ENCODE data around the gene PAN3. TPM values are rescaled to one million over a fixed set of nuclear protein-coding genes. Genes with fewer than 3 reads are reported as not detected.
"Not testable (repeated sequence)": the region's sequence is repeated elsewhere in the genome, so short reads cannot be mapped to it uniquely, and the experiment has no call there.

The PAN3 gene
- total and polyA plus RNA-seq, 2 donors, result 13.5 to 53.3 TPM

GRCh38 chr13:28117689-28118377 is 20.5 kb upstream of the PAN3 start:
- H3K4me1 ChIP-seq (ENCODE audit: insufficient read depth), result no peaks in the 10 kb centered on the region
- DNase-seq (ENCODE audit: extremely low spot score), result no peak
- H3K4me3 ChIP-seq (ENCODE audit: low read depth, low read length), result no peak overlapping the region
- no peaks in the 10 kb centered on the region for H3K36me3 ChIP-seq (ENCODE audit: insufficient read depth)
- H3K27ac ChIP-seq (ENCODE audit: low read depth), result no peak overlapping the region
- WGBS, result 52% methylated on average over 9 of the region's 9 CpGs

- Histone ChIP-seq H3K36me3 (ENCODE audit: insufficient read depth) (no peaks in the 10 kb centered on the region), H3K4me3 (ENCODE audit: low read depth, low read length) (no peak overlapping the region), H3K27ac (ENCODE audit: low read depth) (no peak overlapping the region), H3K4me1 (ENCODE audit: insufficient read depth) (no peaks in the 10 kb centered on the region)
- no peak for DNase-seq (ENCODE audit: extremely low spot score)
These were observed 18.0 kb upstream of the PAN3 start for GRCh38 chr13:28120317-28120716.

GRCh38 chr13:28121224-28121623 is 17.1 kb upstream of the PAN3 start:
- Histone ChIP-seq H3K4me3 (ENCODE audit: low read depth, low read length) (no peak overlapping the region), H3K27ac (ENCODE audit: low read depth) (no peak overlapping the region), H3K4me1 (ENCODE audit: insufficient read depth) (no peaks in the 10 kb centered on the region), H3K36me3 (ENCODE audit: insufficient read depth) (no peaks in the 10 kb centered on the region)
- DNase-seq (ENCODE audit: extremely low spot score), result no peak
- whole genome bisulfite sequencing, result 96% methylated on average over 8 of the region's 8 CpGs

- H3K36me3 ChIP-seq (ENCODE audit: insufficient read depth), result no peaks in the 10 kb centered on the region
- no peaks in the 10 kb centered on the region for H3K4me1 ChIP-seq (ENCODE audit: insufficient read depth)
- H3K4me3 ChIP-seq (ENCODE audit: low read depth, low read length), result no peak overlapping the region
- no peak overlapping the region for H3K27ac ChIP-seq (ENCODE audit: low read depth)
- no peak for DNase-seq (ENCODE audit: extremely low spot score)
These were observed 10.3 kb upstream of the PAN3 start for GRCh38 chr13:28128030-28128429.

- DNase-seq (ENCODE audit: extremely low spot score), result no peak
- Histone ChIP-seq H3K4me3 (ENCODE audit: low read depth, low read length) (no peak overlapping the region), H3K4me1 (ENCODE audit: insufficient read depth) (no peaks in the 10 kb centered on the region), H3K27ac (ENCODE audit: low read depth) (no peak overlapping the region), H3K36me3 (ENCODE audit: insufficient read depth) (no peaks in the 10 kb centered on the region)
These were observed 9.4 kb upstream of the PAN3 start for GRCh38 chr13:28128926-28129325.

- Histone ChIP-seq H3K27ac (ENCODE audit: low read depth) (no peak overlapping the region), H3K4me3 (ENCODE audit: low read depth, low read length) (no peak overlapping the region)
- WGBS, result 51% methylated on average over 5 of the region's 5 CpGs
These were observed 8.2 kb upstream of the PAN3 start for GRCh38 chr13:28129911-28130693.

GRCh38 chr13:28131646-28132045 is 6.7 kb upstream of the PAN3 start:
- Histone ChIP-seq H3K27ac (ENCODE audit: low read depth) (no peak overlapping the region), H3K4me1 (ENCODE audit: insufficient read depth) (no peaks in the 10 kb centered on the region), H3K4me3 (ENCODE audit: low read depth, low read length) (no peak overlapping the region), H3K36me3 (ENCODE audit: insufficient read depth) (no peaks in the 10 kb centered on the region)
- no peak for DNase-seq (ENCODE audit: extremely low spot score)
- WGBS, result 92% methylated on average over 11 of the region's 11 CpGs

More at GRCh38 chr13:28129911-28130693, 8.2 kb upstream of the PAN3 start:
- Histone ChIP-seq H3K36me3 (ENCODE audit: insufficient read depth) (no peaks in the 10 kb centered on the region), H3K4me1 (ENCODE audit: insufficient read depth) (no peaks in the 10 kb centered on the region)
- DNase-seq (ENCODE audit: extremely low spot score), result no peak

GRCh38 chr13:28136916-28137315 is 1.4 kb upstream of the PAN3 start:
- 59% methylated on average over 7 of the region's 7 CpGs for WGBS

GRCh38 chr13:28137596-28137995 is 749 bp upstream of the PAN3 start:
- Histone ChIP-seq H3K27ac (ENCODE audit: low read depth) (peak overlapping the region; percentile 100), H3K4me3 (ENCODE audit: low read depth, low read length) (peak overlapping the region; percentile 99), H3K36me3 (ENCODE audit: insufficient read depth) (no peaks in the 10 kb centered on the region), H3K4me1 (ENCODE audit: insufficient read depth) (no peaks in the 10 kb centered on the region)
- WGBS, result under 1% methylated on average over 11 of the region's 11 CpGs
- DNase-seq (ENCODE audit: extremely low spot score), result no peak

More at GRCh38 chr13:28136916-28137315, 1.4 kb upstream of the PAN3 start:
- DNase-seq (ENCODE audit: extremely low spot score), result no peak
- Histone ChIP-seq H3K4me3 (ENCODE audit: low read depth, low read length) (no peak overlapping the region), H3K4me1 (ENCODE audit: insufficient read depth) (no peaks in the 10 kb centered on the region), H3K36me3 (ENCODE audit: insufficient read depth) (no peaks in the 10 kb centered on the region), H3K27ac (ENCODE audit: low read depth) (no peak overlapping the region)

- H3K4me1 ChIP-seq (ENCODE audit: insufficient read depth), result no peaks in the 10 kb centered on the region
- no peaks in the 10 kb centered on the region for H3K36me3 ChIP-seq (ENCODE audit: insufficient read depth)
These were observed 568 bp downstream of the PAN3 start for GRCh38 chr13:28138756-28139470.

GRCh38 chr13:28140433-28141125 is 2.2 kb downstream of the PAN3 start:
- H3K4me3 ChIP-seq (ENCODE audit: low read depth, low read length), result peak overlapping the region; percentile 99
- H3K27ac ChIP-seq (ENCODE audit: low read depth), result no peak overlapping the region
- 69% methylated on average over 10 of the region's 10 CpGs for WGBS

More at GRCh38 chr13:28138756-28139470, 568 bp downstream of the PAN3 start:
- WGBS, result under 1% methylated on average over 60 of the region's 60 CpGs
- DNase-seq (ENCODE audit: extremely low spot score), result peak; percentile 85
- H3K4me3 ChIP-seq (ENCODE audit: low read depth, low read length), result peak overlapping the region; percentile 99
- H3K27ac ChIP-seq (ENCODE audit: low read depth), result peak overlapping the region; percentile 100

GRCh38 chr13:28141542-28141941 is 3.2 kb downstream of the PAN3 start:
- not testable (repeated sequence) for H3K4me1 ChIP-seq (ENCODE audit: insufficient read depth); H3K27ac ChIP-seq (ENCODE audit: low read depth); H3K36me3 ChIP-seq (ENCODE audit: insufficient read depth); H3K4me3 ChIP-seq (ENCODE audit: low read depth, low read length); DNase-seq (ENCODE audit: extremely low spot score)
- WGBS, result 80% methylated on average over 10 of the region's 10 CpGs

More at GRCh38 chr13:28140433-28141125, 2.2 kb downstream of the PAN3 start:
- H3K4me1 ChIP-seq (ENCODE audit: insufficient read depth), result no peaks in the 10 kb centered on the region
- H3K36me3 ChIP-seq (ENCODE audit: insufficient read depth), result no peaks in the 10 kb centered on the region
- DNase-seq (ENCODE audit: extremely low spot score), result no peak

GRCh38 chr13:28145049-28145448 is 6.7 kb downstream of the PAN3 start:
- WGBS, result 90% methylated on average over 6 of the region's 6 CpGs
- H3K27ac ChIP-seq (ENCODE audit: low read depth), result no peak overlapping the region
- H3K4me1 ChIP-seq (ENCODE audit: insufficient read depth), result no peaks in the 10 kb centered on the region
- no peaks in the 10 kb centered on the region for H3K36me3 ChIP-seq (ENCODE audit: insufficient read depth)
- no peak overlapping the region for H3K4me3 ChIP-seq (ENCODE audit: low read depth, low read length)
- DNase-seq (ENCODE audit: extremely low spot score), result no peak
